Gastroesophageal sphincter (tissue), 4 donors: ENCODE measurements around the gene CTNS. TPM values are rescaled to one million over a fixed set of nuclear protein-coding genes. Genes with fewer than 3 reads are reported as not detected.

Experiments
- ATAC-seq: fragments of 150-250 bp; one replicate; pipeline ENCODE4 v1.9.1; 2016; ENCODE audit warnings: mild to moderate bottlenecking, moderate library complexity
- H3K27ac ChIP-seq, 4 donors: fragments of 200-600 bp; sonication (generic) in 3 of 4; 1 replicate in 3 of 4; 2 replicates in 1 of 4; pipeline ENCODE4 v1.5.1; 2016 to 2019
- H3K27me3 ChIP-seq: fragments of 200-600 bp; sonication (generic); one replicate; pipeline ENCODE4 v1.5.1; 2019
- H3K36me3 ChIP-seq, 2 donors: fragments of 200-600 bp; sonication (generic); one replicate each; pipeline ENCODE4 v1.5.1; 2019; ENCODE audit warnings: control low read depth in 1 of 2
- H3K4me1 ChIP-seq, 3 donors: fragments of 200-600 bp; sonication (generic); 1 replicate in 2 of 3; 2 replicates in 1 of 3; pipeline ENCODE4 v1.5.1; 2016 to 2019; ENCODE audit warnings: control low read depth in 2 of 3
- H3K4me3 ChIP-seq, 2 donors: fragments of 200-600 bp; sonication (generic); one replicate each; pipeline ENCODE4 v1.5.1; 2019; ENCODE audit warnings: mild to moderate bottlenecking in 1 of 2, moderate library complexity in 1 of 2
- H3K9me3 ChIP-seq, 3 donors: fragments of 200-600 bp; sonication (generic); one replicate each; pipeline ENCODE4 v1.5.1; 2017 to 2019; ENCODE audit warnings: control low read depth in 2 of 3
- EP300 ChIP-seq: sonication (generic); formaldehyde crosslinking; IDR thresholded peaks from one replicate; pipeline ENCODE4 v1.6.1; 2017; ENCODE audit warnings: antibody characterized with exemption, mild to moderate bottlenecking
- POLR2A ChIP-seq, 2 donors: fragments of 450-650 bp; IDR thresholded peaks; one replicate each; pipeline ENCODE4 v1.6.1; 2017; ENCODE audit warnings: antibody characterized with exemption in 2 of 2, mild to moderate bottlenecking in 2 of 2, moderate library complexity in 1 of 2
- POLR2AphosphoS5 ChIP-seq: sonication (generic); formaldehyde crosslinking; IDR thresholded peaks from one replicate; pipeline ENCODE4 v1.6.1; 2017; ENCODE audit warnings: antibody characterized with exemption
- WGBS, 2 donors: methylation state at CpG; one replicate each; pipeline ENCODE4 v1.1.5; 2018; ENCODE audit warnings: low coverage in 1 of 2; 5-methylcytosine and 5-hydroxymethylcytosine counted together
- total RNA-seq, 4 donors: library from RNA; depleted of rRNA; stranded (reverse); fragments of >200 nt; gene quantifications; one replicate each; pipeline ENCODE4 v1.1.0, GENCODE V29; 2016
- TF ChIP-seq, protein P1 (sequence below), 4 experiments: fragments of 200-600 bp in 2 of 4; fragments of 450-650 bp in 2 of 4; sonication (generic) in 1 of 4; IDR thresholded peaks; one replicate each; pipeline ENCODE4 v1.5.1; 2017 to 2019; ENCODE audit warnings: antibody characterized with exemption in 4 of 4, mild to moderate bottlenecking in 2 of 4, moderate library complexity in 2 of 4

The CTNS gene
- total RNA-seq, 4 donors from 2014 or later = 14.8 to 20.5 (median 17.8) TPM

DNA sequence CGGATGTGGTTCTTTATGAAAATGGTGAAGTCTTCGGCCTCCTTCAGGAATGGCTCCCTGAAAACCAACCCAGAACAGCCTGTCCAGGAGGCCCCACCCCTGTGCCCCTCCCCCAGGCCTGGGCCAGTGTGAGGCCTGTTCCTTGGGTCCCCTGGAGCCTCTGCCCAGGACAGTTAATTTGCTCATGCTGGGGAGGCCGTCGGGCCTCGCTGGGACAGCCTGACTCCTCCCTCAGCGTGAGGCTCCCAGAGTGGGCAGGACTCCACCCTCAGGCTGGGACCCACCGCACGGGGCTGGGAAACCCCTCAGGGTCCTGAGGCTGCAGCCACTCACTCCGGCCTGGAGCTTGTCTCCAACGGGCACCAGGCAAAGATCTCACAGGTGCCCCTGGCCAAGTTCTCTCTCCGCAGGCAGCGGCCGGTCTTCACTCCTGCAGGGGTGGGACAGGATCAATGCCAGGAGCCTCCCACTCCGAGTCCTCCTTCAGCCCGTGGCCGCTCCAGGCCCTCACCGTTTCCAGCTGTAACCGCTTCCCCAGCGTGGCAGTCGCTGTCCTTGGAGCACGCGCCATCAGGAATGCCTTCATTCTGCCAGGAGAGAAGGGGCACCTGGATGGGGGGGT lies 53.6 kb downstream of the CTNS start:
- WGBS, 2 donors = 82 to 100% methylated on average over 1 to 2 of the region's 22 CpGs

GRCh38 chr17:3691617-3692067 lies 55.1 kb downstream of the CTNS start:
- H3K27me3 ChIP-seq = peaks cover 83% of the 10 kb centered on the region

More for the DNA sequence above, 53.6 kb downstream of the CTNS start:
- TF ChIP-seq EP300 = no peak
- no peak for TF ChIP-seq POLR2AphosphoS5
- TF ChIP-seq, protein P1, sequence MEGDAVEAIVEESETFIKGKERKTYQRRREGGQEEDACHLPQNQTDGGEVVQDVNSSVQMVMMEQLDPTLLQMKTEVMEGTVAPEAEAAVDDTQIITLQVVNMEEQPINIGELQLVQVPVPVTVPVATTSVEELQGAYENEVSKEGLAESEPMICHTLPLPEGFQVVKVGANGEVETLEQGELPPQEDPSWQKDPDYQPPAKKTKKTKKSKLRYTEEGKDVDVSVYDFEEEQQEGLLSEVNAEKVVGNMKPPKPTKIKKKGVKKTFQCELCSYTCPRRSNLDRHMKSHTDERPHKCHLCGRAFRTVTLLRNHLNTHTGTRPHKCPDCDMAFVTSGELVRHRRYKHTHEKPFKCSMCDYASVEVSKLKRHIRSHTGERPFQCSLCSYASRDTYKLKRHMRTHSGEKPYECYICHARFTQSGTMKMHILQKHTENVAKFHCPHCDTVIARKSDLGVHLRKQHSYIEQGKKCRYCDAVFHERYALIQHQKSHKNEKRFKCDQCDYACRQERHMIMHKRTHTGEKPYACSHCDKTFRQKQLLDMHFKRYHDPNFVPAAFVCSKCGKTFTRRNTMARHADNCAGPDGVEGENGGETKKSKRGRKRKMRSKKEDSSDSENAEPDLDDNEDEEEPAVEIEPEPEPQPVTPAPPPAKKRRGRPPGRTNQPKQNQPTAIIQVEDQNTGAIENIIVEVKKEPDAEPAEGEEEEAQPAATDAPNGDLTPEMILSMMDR (IDR thresholded peaks at IDR 0.05) = no peak
- TF ChIP-seq POLR2A (IDR thresholded peaks at IDR 0.05) = no peak
- Histone ChIP-seq H3K27ac (no peak overlapping the region), H3K36me3 (no peaks in the 10 kb centered on the region), H3K4me1 (peaks cover 0 to 8% (median 3%) of the 10 kb centered on the region in 3 donors), H3K9me3 (no peaks in the 10 kb centered on the region), H3K4me3 (no peak overlapping the region), H3K27me3 (peaks cover 72% of the 10 kb centered on the region)
- no peak for ATAC-seq

GRCh38 chr17:3692346-3692745 lies 55.8 kb downstream of the CTNS start:
- H3K27ac ChIP-seq = no peak overlapping the region
- peaks cover 0 to 24% (median 9%) of the 10 kb centered on the region in 3 donors for H3K4me1 ChIP-seq
- H3K9me3 ChIP-seq = no peaks in the 10 kb centered on the region
- no peak for TF ChIP-seq POLR2AphosphoS5
- no peak for TF ChIP-seq POLR2A (IDR thresholded peaks at IDR 0.05)
- TF ChIP-seq, protein P1 (IDR thresholded peaks at IDR 0.05) = no peak
- no peak for TF ChIP-seq EP300
- 70 to 83% methylated on average over 4 to 6 of the region's 9 CpGs for WGBS, 2 donors
- H3K36me3 ChIP-seq = no peaks in the 10 kb centered on the region
- peaks cover 90% of the 10 kb centered on the region for H3K27me3 ChIP-seq
- ATAC-seq = no peak
- H3K4me3 ChIP-seq = no peak overlapping the region

More at GRCh38 chr17:3691617-3692067, 55.1 kb downstream of the CTNS start:
- H3K27ac ChIP-seq = no peak overlapping the region
- H3K4me3 ChIP-seq = no peak overlapping the region
- peaks cover 0 to 22% (median 9%) of the 10 kb centered on the region in 3 donors for H3K4me1 ChIP-seq
- no CpG with 5 or more reads among the region's 16 CpGs for WGBS, 2 donors
- TF ChIP-seq POLR2A (IDR thresholded peaks at IDR 0.05) = no peak
- TF ChIP-seq, protein P1 (IDR thresholded peaks at IDR 0.05) = no peak
- no peak for TF ChIP-seq POLR2AphosphoS5
- TF ChIP-seq EP300 = no peak
- H3K36me3 ChIP-seq = no peaks in the 10 kb centered on the region
- no peak for ATAC-seq
- H3K9me3 ChIP-seq = no peaks in the 10 kb centered on the region

DNA sequence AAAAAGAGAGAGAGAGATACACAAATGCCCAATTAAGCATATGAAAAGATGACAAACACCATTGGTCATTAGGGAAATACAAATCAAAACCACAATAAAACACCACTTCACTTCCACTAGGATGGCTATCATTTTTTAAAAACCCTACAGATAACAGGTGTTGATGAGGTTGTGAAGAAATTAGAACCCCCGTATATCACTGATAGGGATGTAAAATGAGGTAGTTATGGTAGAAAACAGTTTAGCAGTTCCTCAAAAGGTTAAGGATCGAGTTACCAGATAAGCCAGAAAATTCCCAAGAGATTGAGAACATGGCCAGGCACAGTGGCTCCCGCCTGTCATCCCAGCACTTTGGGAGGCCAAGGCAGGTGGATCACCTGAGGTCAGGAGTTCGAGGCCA lies 56.6 kb downstream of the CTNS start:
- 57 to 59% methylated on average over 3 to 4 of the region's 4 CpGs for WGBS, 2 donors
- Histone ChIP-seq H3K9me3 (peaks cover 0 to 8% (median 0%) of the 10 kb centered on the region in 3 donors), H3K27me3 (peaks cover 94% of the 10 kb centered on the region), H3K36me3 (no peaks in the 10 kb centered on the region), H3K4me1 (peaks cover 0 to 24% (median 9%) of the 10 kb centered on the region in 3 donors), H3K27ac (no peak overlapping the region), H3K4me3 (no peak overlapping the region)
- no peak for TF ChIP-seq POLR2A (IDR thresholded peaks at IDR 0.05)
- no peak for TF ChIP-seq EP300
- TF ChIP-seq POLR2AphosphoS5 = no peak
- TF ChIP-seq, protein P1 (IDR thresholded peaks at IDR 0.05) = no peak
- ATAC-seq = no peak

- peaks cover 94% of the 10 kb centered on the region for H3K27me3 ChIP-seq
- ATAC-seq = no peak
Observed at GRCh38 chr17:3693829-3694231, 57.3 kb downstream of the CTNS start.

More at GRCh38 chr17:3693829-3694231, 57.3 kb downstream of the CTNS start:
- Histone ChIP-seq H3K4me3 (no peak overlapping the region), H3K36me3 (no peaks in the 10 kb centered on the region), H3K4me1 (peaks cover 0 to 24% (median 9%) of the 10 kb centered on the region in 3 donors), H3K27ac (no peak overlapping the region), H3K9me3 (peaks cover 0 to 13% (median 0%) of the 10 kb centered on the region in 3 donors)
- TF ChIP-seq, protein P1 (IDR thresholded peaks at IDR 0.05) = no peak
- TF ChIP-seq POLR2AphosphoS5 (no peak), EP300 (no peak), POLR2A (IDR thresholded peaks at IDR 0.05) (no peak)
- WGBS, 2 donors = 77 to 78% methylated on average over 7 to 8 of the region's 9 CpGs
